Measurements from ENCODE around the gene PAXX.

Gene PAXX, protein sequence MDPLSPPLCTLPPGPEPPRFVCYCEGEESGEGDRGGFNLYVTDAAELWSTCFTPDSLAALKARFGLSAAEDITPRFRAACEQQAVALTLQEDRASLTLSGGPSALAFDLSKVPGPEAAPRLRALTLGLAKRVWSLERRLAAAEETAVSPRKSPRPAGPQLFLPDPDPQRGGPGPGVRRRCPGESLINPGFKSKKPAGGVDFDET
- total RNA-seq: 48.0 to 93.9 reads per million in 2 donors

DNA sequence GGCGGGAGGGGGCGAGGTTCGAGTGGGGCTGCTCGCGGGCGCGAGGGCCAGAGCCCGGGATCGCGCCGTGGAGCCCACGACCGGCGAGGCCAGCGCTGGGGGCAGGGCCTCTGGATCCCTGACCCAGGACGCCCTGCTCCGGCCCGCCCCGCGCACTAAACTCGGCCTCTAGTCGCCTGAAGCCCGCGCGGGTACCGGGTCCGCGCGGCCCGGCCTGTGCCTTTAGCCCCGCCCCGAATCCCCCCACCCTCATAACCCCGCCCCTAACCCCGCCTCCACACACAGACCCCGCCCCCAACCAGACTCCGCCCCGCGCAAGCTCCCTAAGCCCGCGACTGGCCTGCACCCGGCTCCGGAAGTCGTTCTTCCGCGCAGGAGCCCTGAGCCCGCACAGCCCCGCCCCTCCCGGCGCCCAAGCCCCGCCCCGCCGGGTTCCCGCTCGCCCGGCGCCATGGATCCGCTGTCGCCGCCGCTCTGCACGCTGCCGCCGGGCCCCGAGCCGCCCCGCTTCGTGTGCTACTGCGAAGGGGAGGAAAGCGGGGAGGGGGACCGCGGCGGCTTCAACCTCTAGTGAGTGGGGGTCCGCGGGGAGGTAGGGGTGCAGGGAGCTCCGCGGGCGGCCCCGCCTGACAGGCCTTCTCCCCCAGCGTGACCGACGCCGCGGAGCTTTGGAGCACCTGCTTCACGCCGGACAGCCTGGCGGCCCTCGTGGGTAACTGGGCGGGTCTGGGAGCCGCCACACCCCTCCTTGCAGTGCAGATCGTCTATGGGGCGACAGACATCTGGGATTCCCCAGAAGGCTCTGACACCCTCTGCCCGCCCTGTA is at the start of gene PAXX:
PAXX (plus strand) TSS at position 430 of the 826 bp plus-strand sequence; CDS start at position 452, 22 bp downstream.
- peak; percentile 94 for DNase-seq

DNA sequence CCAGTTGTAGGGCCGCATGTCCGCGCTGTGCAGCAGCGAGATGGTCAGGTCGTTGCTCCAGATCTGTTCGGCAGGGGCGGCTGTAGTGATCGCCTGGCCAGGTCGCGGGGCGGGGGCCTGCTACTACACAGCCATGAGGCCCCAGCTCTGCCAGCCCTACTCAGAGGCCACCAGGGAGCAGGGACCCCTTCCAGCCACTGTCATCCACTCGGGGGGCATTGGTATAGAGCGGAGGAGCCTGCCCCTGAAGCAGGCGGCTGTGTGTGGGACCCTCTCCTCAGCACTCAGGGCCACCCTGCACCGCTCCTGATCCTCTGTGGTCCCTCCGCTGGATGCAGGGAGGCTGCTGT is 49.4 kb upstream of the PAXX start:
- no peak for DNase-seq

DNA sequence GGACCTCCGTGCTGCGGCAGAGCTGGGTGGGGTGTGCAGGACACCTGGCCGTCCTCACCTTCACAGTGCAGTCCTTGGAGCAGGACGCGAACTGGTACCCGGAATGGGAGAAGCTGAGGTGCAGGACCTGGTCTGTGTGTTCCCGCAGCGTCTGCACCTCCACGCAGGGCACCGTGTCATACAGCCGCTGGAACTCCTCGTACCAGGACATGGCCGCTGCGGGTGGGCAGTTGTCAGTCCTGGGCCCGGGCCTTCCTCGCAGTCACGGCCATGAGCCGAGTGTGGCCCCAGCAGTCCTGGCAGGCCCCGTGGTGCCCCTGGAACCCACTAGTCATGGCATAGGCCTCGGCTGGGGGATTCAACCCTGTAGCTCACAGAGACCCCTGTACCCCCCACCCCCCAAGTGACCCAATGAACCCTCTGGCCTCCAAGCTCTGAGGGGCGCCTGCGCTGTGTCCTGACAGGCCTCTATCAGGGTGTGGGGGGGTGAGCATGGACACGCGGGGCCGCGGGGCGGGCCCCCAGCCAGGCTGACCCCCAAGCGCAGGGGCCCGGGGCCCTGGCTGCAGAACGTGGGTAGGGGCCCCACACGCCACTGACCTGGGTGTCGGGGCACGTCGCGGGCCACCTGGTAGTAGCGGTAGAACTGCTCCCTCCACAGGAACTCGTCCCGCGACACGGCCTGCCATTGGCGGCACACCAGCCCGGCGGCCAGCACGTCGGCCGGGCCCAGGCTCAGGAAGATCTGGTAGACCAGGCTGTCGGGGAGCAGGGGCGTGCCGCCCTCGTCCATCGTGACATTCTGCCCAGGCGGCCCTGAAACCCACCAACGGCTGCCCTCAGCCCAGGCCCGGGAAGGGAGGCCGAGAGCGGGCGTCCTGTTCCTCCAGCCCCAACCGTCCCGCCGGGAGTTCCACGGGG is 48.7 kb upstream of the PAXX start:
- no peak for DNase-seq

DNA sequence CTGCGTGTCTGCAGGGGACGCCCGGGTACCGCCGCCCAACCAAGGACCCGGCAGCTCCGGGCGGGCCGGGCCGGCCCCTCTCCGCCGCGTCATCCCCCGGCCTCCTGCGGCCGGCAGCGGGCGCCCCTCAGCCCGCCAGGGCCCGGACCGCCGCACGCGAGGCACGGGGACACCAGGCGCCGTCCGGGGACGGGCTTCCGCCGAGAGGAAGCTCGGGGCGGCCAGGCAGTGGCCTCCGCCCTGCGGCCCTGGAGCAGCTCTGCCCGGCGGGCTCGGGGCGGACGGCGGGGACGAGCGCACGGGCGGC is 48.1 kb upstream of the PAXX start:
- DNase-seq: no peak

DNA sequence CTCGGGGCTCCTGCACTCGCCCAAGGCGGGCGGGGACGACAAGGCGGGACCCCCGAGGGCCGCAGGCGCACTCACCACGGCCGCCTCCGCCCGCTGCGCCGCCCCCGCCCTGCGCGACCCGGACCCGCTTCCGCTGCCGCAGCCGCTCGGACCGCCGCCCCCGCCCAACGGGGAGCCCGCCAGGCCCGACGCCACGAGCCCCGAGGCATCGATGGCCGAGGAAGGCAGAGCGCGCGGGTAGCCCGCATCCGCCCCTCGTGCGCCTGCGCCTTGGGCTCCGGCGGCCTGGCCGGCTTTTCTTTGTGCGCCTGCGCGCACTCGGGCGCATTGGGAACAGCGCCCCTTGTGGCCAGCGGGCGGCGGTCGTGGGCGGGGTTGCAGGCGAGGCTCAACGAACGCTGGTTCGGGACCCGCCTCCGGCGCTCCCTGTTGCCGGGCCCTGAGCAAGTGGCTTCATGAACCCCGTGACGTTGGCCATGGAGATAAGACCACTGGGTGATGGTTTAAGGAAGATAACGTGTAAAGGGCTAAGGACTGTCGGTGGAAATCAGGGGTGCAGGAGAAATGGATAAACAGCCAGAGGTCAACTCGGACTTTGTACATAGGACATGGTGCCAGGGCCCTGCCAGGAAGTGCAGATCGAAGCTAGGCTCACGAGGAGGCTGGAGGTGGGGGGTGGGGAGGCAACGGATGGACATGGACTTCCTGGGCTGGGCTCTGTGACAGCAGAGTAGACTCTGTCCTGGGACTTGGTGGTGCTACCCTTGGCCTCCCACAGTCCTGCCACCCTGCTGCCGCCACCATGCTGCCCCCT is 47.5 kb upstream of the PAXX start, which contains the start of the genes C8G and FBXW5:
C8G (plus strand) TSS at position 725 of the 814 bp plus-strand sequence; CDS start at position 803, 78 bp downstream.
FBXW5 (minus strand) TSS at position 220 of the 814 bp plus-strand sequence. CDS start 655 bp downstream, outside the sequence.
- peak; percentile 90 for DNase-seq

DNA sequence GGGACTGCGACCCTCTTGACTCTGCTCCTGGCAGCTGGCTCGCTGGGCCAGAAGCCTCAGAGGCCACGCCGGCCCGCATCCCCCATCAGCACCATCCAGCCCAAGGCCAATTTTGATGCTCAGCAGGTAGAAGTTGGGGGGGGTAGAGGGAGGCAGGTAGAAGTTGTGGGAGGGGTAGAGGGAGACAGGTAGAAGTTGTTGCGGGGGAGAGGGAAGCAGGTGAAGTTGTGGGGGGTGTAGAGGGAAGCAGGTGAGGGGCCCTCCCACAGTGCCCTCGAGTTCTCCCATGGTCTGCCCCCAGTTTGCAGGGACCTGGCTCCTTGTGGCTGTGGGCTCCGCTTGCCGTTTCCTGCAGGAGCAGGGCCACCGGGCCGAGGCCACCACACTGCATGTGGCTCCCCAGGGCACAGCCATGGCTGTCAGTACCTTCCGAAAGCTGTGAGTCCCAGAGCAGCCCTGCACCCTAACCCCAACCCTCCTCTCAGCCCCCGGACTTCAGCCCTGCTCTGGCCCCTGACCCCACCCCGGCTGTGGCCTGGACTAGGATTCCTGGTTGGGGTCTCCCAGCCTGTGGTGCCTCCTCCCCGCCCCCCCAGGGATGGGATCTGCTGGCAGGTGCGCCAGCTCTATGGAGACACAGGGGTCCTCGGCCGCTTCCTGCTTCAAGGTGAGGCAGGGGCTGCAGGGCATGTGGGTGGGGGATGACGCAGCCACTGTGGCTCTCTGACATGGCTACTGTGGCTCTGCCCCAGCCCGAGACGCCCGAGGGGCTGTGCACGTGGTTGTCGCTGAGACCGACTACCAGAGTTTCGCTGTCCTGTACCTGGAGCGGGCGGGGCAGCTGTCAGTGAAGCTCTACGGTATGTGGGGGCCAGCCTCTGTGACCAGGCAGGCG is 46.6 kb upstream of the PAXX start:
- no peak for DNase-seq

DNA sequence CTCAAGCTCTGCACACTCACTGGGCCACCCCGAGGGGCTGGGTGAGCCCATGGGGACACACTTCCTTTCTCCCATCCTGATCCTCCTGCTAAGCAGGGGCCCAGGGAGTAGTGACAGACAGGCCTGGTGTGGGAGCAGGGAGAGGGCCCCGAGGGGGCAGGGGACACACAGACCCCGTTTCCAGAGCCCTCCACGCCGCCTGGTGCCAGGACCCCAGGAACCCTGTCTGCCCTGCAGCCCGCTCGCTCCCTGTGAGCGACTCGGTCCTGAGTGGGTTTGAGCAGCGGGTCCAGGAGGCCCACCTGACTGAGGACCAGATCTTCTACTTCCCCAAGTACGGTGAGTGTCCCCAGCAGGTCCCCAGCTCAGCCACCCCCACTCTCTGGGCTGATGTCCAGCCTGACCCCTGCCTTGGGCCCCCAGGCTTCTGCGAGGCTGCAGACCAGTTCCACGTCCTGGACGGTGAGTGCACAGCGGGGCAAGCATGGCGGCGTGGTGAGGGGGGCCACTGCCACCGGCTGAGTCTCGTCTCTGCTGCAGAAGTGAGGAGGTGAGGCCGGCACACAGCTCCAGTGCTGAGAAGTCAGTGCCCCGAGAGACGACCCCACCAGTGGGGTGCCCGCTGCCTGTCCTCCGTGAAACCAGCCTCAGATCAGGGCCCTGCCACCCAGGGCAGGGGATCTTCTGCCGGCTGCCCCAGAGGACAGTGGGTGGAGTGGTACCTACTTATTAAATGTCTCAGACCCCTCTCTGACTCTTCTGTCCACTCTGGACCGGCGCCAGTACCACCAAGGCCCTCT is 45.8 kb upstream of the PAXX start:
- no peak for DNase-seq

DNA sequence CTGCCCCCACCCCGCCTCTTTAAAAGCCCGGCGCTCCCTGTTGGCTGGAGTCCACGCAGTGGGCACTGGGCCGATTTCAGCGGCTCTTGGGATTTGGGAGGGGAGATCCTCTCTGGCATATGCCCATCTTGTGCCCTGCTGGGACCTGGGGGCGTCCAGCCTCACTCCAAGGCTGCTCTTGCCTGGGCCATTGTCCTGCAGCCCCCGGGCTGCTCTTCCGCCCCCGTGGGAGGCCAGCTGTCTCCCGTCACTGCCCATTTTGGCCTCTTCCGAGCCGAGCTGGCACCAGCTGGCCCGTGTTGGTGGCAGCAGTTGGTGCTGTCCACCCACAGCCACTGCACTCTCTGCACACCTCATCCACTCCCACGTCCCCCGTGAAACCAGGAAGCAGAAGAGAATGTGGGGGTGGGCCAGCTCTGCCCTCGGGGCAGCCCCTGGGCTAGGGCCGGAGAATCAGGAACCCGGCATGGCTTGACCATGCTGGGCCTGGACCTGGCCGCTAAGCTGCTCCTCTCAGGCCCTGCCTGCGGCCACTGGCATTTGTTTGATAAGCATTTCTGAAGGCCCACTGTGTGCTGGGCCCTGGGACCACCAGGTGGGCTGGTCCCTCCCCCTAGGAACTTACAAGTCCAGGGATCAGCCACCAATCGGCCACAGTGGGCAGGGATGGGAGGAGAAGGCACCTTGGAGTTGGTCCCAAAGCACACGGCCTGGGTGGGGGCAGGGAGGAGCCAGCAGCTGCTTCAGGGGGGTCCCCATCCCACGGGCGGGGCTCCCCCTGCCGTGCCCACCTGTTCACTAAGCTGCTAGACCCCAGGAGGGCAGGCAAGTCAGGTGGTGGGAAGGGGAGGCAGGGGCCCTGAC is 45.0 kb upstream of the PAXX start:
- no peak for DNase-seq

DNA sequence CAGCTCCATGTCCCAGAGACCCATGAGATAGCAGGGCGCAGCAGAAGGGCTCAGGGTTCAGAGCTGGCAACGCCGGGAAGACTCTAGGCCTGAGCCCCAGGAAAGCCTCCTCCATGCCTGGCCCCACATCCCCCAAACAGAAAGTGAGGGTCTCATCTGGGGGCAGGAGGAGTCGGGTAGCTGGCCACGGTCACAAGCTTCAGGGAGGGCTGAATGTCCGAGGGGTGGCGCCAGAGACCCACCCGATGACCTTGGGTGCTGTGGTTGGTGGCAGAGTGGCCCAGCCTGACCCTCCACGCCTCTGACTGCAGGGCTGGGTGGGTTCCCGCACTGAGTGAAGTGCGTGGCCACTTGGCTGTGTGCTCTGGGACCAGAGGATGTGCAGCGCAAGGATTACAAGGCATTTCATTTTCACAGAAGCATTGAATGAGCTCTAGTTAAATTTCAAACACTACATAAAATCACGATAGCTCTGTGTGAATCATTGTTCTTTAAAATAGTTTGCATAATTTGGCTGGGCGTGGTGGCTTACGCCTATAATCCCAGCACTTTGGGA is 44.2 kb upstream of the PAXX start:
- DNase-seq: no peak

DNA sequence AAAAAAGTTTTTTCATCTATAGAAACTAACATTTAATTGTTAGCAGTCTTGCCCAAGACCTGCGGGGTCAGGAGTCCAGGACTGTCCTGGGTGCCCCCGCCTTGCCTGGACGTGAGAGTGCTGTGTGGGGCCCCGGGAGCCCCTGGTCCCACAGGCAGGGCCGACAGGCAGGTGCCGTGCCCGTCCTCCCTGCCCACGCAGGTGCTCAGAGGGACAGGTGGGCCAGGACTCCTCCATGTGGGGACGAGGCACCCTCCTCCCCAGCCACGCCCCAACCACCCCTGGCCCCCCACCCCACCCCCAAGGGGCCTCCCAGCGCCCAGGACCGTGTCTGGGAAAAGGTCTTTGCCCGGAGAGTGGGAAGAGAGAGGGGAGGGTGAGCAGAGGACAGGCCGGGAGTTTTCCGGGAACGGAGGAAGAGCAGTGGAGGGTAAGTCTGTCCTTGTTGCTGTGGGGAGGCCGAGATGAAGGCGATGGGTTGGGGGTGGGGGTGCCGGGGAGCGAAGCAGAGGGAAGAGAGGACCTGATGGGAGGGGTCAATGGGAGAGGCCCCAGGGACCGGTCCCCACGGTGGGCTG is 42.9 kb upstream of the PAXX start:
- no peak for DNase-seq

DNA sequence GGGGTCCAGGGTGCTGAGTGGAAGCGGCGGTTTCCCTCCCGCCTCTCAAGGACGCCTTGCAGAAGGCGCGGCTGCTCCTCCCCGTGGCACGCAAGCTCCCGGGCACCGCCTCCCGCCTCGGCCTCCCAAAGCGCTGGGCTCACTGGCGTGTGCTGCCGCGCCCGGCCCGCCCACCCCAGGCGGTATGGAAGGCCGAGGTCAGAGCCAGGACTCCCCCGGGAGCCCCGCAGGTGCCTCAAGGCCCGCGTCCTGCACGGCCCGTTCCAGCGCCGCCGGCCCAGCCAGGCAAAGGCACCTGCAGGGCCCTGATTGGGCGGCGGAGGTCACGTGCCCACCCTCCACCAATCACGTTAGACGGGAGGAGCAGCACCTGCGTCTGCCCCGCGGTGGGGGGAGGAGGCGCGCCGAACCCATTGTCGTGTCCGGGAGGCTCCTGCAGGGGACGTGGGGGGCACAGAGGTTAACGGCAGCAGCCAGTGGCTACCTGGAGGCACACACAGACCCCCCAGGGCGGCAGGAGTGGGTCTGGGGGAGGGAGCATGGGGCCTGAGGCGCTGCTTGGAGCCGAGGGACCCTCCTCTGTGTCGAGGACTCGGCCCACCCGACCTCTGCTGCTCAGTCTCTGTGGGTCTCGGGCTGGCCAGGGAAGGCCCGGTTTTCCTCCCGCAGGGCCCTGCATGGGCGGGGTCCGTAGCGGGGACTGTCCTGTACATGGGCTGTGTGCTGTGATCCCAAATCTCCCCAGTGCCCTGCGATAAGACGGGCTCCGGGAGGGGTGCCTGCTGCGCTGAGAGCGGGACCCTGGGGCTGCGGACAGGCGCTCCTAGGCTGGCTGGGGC is 42.2 kb upstream of the PAXX start:
- peak; percentile 96 for DNase-seq

DNA sequence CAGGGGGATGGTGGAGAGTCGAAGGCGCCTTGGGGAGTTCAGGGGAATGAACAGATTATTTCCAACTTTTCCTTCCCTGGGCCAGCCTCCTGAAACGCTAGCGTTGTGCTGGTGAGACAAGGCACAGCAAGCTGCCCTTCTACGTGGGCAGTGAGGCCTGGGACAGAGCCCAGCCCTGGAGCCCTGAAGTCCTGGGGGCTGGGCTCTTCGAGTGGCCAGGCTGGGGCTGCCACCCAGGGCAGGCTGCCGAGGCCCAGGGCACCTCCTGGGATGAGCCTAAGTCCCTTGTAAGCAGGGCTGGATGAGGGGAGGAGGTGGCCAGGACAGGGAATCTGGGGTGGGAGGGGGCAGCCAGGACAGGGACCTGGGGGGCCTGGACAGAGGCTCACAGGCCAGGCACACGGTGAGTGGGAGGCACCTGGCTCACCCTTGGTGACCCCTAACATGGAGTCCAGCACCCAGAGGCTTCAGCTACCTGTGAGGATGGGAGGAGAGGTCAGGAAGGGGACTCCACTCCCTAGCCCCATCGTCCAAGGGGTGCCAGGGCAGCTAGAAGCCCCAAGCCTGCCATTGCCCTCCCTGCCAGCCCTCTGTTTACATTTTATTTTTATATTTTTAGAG is 41.5 kb upstream of the PAXX start:
- DNase-seq: no peak

DNA sequence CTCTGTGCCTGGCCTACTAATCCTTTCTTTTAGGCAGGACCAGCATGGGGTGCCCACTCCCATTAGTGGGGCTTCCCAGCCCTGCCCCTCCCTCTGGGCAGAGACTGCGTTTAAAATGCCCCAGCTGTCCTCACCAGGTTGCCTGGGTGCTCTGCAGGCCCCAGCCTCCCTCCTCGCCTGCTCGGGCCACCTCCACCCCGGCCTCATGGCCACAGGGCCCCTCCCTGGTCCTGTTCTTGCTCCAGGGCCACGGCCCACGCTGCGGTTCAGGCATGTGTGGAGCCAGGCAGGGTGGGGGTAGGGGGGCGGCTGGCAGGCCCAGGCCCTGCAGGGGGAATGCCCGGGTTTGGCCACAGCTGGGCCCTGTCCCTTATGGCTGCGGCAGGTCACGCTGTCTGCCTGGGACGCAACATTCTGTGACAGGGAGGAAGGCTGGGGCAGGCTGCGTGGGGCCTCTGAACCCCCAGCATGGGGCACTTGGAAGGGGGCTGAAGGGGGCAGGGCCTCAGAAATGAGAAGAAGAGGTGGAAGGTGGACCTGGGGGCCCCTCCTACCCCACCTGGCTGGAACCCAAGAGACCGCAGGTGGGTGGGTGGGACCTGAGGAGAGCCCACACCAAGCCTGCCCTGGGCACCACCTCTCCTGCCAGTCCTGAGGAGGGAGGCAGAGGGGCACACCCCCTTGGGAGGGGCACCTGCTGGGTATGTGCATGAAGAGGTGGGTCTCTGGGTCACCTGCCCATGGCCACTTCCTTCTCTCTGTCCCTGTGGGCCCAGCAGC is 40.5 kb upstream of the PAXX start, which contains the start of gene LCN12:
LCN12 (plus strand) TSS at position 733 of the 780 bp plus-strand sequence. CDS start 55 bp downstream, outside the sequence.
- DNase-seq: no peak

DNA sequence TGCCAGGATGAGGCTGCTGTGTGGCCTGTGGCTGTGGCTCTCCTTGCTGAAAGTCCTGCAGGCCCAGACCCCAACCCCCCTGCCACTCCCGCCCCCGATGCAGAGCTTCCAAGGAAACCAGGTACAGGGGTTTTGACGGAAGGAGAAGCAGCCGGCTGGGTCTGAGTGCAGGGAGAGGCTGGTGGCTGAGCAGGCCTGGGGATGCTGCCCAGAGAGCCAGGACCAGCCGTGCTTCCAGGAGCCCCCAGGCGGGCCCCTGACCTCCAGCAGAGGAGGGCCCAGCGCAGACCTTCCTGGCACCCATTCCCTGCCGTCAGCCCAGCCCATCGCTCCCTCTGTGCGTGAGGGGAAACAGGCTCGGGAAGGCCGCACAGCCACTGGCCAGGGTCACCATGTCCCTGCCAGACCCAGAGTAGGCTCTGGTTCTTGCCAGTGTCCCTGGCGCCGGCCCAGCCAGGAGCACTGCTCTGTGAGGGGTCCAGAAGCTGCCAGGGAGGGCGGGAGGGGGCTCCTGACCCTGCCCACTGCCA is 39.8 kb upstream of the PAXX start:
- DNase-seq: no peak

DNA sequence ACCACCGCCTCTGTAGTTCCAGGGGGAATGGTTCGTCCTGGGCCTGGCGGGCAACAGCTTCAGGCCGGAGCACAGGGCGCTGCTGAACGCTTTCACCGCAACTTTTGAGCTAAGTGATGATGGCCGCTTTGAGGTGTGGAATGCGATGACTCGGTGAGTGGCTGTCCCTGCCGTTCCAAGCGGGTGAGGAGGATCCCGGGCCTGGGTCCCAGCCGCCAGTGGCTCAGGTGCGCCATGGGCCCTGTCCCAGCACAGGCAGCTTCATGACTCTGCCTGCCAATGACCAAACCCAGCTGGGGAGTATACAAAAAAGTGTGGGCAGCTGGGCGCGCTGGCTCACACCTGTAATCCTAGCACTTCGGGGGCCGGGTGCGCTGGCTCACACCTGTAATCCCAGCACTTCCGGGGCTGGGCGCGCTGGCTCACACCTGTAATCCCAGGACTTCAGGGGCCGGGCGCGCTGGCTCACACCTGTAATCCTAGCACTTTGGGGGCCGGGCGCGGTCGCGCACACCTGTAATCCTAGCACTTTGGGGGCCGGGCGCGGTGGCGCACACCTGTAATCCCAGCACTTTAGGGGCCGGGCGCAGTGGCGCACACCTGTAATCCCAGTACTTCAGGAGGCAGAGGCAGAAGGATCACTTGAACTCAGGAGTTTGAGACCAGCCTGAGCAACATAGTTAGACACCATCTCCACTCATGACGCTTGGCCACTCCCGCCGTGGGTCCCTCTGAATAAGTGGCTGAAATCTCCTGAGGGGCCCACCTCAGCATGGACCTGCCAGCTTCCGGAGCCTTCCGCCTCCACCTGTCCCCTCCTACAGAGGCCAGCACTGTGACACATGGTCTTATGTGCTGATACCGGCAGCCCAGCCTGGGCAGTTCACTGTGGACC is 39.1 kb upstream of the PAXX start:
- no peak for DNase-seq
